Lower lobe of right lung (tissue), 2 donors: ENCODE results near the gene PAX7. TPM values are rescaled to one million over a fixed set of nuclear protein-coding genes. Genes with fewer than 3 reads are reported as not detected.
A peak's percentile ranks its signal among the peaks of the same experiment; 100 is the strongest.

ENCODE experiments used
- ATAC-seq, 2 donors: fragments of 200-7000 bp; cut with Tn5 transposase; one replicate each; pipeline ENCODE4 v1.9.1; 2020 to 2022; ENCODE audit warnings: mild to moderate bottlenecking in 2 of 2, moderate library complexity in 2 of 2
- DNase-seq: peaks from one replicate; pipeline ENCODE4 v3.0.0-alpha.2; 2020
- H3K27ac ChIP-seq: fragments of 200-600 bp; one replicate; pipeline ENCODE4 v1.8.0; 2022
- H3K27me3 ChIP-seq: fragments of 200-600 bp; one replicate; pipeline ENCODE4 v1.8.0; 2022; ENCODE audit warnings: low read depth
- H3K36me3 ChIP-seq: fragments of 200-600 bp; one replicate; pipeline ENCODE4 v1.8.0; 2022; ENCODE audit warnings: mild to moderate bottlenecking
- H3K4me1 ChIP-seq: fragments of 200-600 bp; one replicate; pipeline ENCODE4 v1.8.0; 2022
- H3K4me3 ChIP-seq: fragments of 200-600 bp; one replicate; pipeline ENCODE4 v1.8.0; 2022; ENCODE audit warnings: mild to moderate bottlenecking
- H3K9me3 ChIP-seq: fragments of 200-600 bp; one replicate; pipeline ENCODE4 v1.8.0; 2022
- CTCF ChIP-seq: fragments of 200-600 bp; IDR thresholded peaks from one replicate; pipeline ENCODE4 v1.8.0; 2022; ENCODE audit warnings: antibody characterized with exemption, mild to moderate bottlenecking
- intact Hi-C: fragments of 100-400 bp; cut with DNase I; formaldehyde crosslinking; loops from one replicate; pipeline ENCODE4 v1.11.0; 2022
- total RNA-seq: library from RNA; stranded (reverse); fragmentation: NEBNext Ultra II Directional; extraction: Animal tissue kit (Norgen Biotek cat#: 25700); gene quantifications from one replicate; pipeline ENCODE4 v1.2.1, GENCODE V29; 2021
- donor health status: DM: no; HTN: yes; CAD: no; lungs with severe emphysema.

PAX7 gene
- total RNA-seq, 1 donor from 2014 or later = not detected

- no peaks in the 10 kb centered on the region for H3K9me3 ChIP-seq
- H3K27ac ChIP-seq = no peak overlapping the region
- peaks cover 22% of the 10 kb centered on the region for H3K27me3 ChIP-seq
- H3K4me3 ChIP-seq = no peak overlapping the region
- intact Hi-C loops = no loop called here
- H3K36me3 ChIP-seq = no peaks in the 10 kb centered on the region
- H3K4me1 ChIP-seq = peaks cover 15% of the 10 kb centered on the region
- DNase-seq (no peak), ATAC-seq (no peak)
- TF ChIP-seq CTCF = no peak
Observed at GRCh38 chr1:18588093-18588492, 42.6 kb upstream of the PAX7 start.

DNA sequence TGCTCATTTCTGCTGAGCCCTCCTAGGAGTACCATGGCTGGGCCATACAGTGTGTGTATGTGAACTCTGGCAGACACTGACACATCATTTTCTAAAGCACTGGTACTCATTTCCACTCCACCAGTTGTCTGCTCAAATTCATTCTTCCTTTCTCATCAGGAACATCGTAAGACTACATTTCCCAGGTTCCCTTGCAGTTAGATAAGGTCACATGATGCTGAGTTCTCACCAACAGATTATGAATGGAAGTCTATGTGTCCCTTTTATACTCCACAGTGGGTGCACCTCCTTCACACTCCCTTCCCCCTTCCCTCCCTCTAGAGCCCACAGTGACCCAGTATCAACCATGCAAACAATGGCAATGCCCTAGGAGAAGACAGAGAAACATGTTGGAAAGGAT lies 38.3 kb upstream of the PAX7 start:
- H3K27me3 ChIP-seq = peaks cover 39% of the 10 kb centered on the region
- TF ChIP-seq CTCF = no peak
- no peaks in the 10 kb centered on the region for H3K36me3 ChIP-seq
- DNase-seq = no peak
- no peak overlapping the region for H3K27ac ChIP-seq
- H3K4me1 ChIP-seq = no peaks in the 10 kb centered on the region
- H3K4me3 ChIP-seq = no peak overlapping the region
- intact Hi-C loops = no loop called here
- ATAC-seq = no peak
- H3K9me3 ChIP-seq = no peaks in the 10 kb centered on the region

- TF ChIP-seq CTCF = peak; percentile 91
- Histone ChIP-seq H3K36me3 (no peaks in the 10 kb centered on the region), H3K9me3 (no peaks in the 10 kb centered on the region), H3K27me3 (peaks cover 55% of the 10 kb centered on the region), H3K4me3 (no peak overlapping the region), H3K27ac (no peak overlapping the region), H3K4me1 (no peaks in the 10 kb centered on the region)
- peak; percentile 61 for DNase-seq
- intact Hi-C loops = no loop called here
- ATAC-seq = peak; percentile 76 to 83
Observed at GRCh38 chr1:18597160-18598042, 33.2 kb upstream of the PAX7 start.

- Histone ChIP-seq H3K9me3 (no peaks in the 10 kb centered on the region), H3K36me3 (no peaks in the 10 kb centered on the region), H3K4me3 (no peak overlapping the region), H3K27ac (no peak overlapping the region), H3K4me1 (no peaks in the 10 kb centered on the region), H3K27me3 (peaks cover 43% of the 10 kb centered on the region)
- TF ChIP-seq CTCF = no peak
- intact Hi-C loops = no loop called here
- no peak for ATAC-seq
- DNase-seq = no peak
Observed at GRCh38 chr1:18599086-18599485, 31.6 kb upstream of the PAX7 start.

DNA sequence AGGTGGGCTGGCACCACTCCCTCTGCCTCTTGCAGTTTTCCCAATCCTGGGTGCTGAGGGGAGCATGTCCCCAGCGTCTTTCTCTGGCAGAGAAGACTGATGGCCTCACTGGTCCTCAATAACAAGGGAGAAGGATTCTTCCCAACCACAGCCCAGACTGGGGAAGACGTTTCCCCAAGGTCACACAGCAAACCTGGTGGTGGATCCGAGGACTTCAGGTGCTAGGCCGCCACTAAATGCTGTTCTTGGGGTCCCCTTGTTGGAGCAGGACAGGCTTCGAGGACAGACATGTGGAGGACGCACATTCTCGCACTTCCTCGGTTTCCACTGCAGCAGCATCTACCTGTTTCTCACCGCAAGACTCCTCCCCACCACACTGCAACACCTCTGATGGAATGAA lies 30.9 kb upstream of the PAX7 start:
- no peak overlapping the region for H3K4me3 ChIP-seq
- ATAC-seq = no peak
- no peaks in the 10 kb centered on the region for H3K4me1 ChIP-seq
- intact Hi-C loops = no loop called here
- peaks cover 37% of the 10 kb centered on the region for H3K27me3 ChIP-seq
- DNase-seq = no peak
- H3K36me3 ChIP-seq = no peaks in the 10 kb centered on the region
- no peak overlapping the region for H3K27ac ChIP-seq
- no peaks in the 10 kb centered on the region for H3K9me3 ChIP-seq
- TF ChIP-seq CTCF = no peak
